Kidney tubule cell (primary cell): ENCODE data around the gene THRB.
"Not testable (repeated sequence)": the region's sequence is repeated elsewhere in the genome, so short reads cannot be mapped to it uniquely, and the experiment has no call there.

Source experiments
- DNase-seq: peaks from one replicate; pipeline ENCODE4 v3.0.0-alpha.2; 2018; ENCODE audit warnings: low spot score

Gene THRB

DNA sequence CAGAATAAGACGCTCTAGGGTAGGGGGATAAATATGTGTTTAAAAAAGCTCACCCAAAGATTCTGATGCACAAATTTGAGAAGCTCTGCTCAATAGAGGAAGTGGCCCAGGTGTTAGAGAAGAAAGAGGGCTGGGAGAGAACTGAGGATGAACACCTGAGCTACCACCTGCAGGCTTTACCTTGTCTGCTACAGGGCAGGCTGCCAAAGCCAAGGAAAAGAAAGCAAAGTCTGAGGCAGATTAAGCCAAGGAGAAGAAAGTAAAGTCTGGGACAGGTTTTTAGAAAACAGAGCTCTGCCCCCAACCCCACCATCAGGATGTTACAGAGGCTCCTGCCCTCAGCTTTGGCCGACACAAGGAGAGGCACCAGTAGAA is 92.9 kb downstream of the THRB start:
- no peak for DNase-seq

DNA sequence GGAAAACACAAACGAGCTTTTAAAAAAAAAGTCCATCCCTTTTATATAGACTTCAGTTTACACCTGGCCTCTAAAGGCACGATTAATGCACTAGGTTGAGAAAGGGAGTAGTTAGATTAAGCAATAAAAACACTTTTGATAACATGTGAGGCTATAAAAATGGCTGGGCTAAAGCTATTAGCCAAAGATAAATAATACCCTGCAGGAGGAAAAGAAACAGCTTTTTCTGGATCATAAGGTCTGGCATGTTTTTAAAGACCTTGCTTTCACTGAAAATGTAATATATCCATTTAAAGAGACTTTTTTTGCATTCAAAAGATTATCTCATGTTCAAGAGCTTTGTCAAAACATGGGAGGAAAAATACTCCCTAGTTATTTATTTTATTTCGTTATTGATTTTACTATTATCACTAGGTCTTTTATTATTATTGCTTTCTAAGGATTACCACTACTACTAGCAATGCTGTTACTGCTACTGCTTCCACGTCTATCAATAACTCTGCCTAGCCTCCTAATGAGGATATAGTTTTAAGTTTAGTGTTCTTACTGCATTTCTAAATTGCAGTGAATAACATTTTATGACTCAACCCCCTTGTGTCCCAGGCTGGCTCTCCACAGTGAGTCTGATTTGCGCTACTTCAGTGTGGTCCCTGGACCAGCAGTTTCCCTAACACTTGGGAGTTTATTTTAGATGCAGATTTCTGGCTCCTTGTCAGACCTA is 93.4 kb downstream of the THRB start:
- peak; percentile 16 for DNase-seq

DNA sequence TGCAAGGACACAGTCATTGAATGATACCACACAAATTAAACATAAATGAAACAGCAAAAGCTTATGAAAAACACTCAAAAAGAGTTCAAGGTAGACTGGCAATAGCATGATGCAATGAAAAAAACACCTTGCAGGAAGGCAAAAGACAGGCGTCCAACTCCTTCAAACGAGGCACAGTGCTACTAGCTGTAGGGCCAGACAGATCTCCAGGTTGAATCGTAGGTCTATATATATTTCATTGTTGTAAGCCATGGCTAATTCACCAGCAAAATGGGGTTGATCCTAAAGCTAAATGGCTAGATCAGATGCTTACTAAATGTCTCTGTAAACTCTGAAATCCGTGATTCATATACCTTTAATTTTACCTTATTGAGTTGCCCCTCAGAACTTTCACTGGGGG is 94.2 kb downstream of the THRB start:
- no peak for DNase-seq

DNA sequence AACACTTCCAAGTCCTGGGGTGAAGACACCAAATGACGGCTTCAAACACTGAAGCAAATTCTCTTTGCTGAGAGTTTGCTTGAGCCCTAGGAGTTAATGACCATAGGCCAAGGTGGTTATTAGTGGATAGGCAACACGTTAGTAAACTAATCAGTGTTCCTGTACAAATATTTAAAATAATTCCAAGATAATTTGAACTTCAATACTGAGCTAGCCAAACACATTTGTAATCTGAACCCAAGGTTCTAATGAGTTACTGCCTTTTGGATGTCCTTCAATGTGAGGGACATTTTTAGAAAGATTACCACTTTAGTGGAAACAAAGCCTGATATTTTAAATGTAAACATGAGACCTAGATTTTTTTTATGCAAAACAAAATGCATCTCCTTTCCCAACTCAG is 94.6 kb downstream of the THRB start:
- DNase-seq: no peak

DNA sequence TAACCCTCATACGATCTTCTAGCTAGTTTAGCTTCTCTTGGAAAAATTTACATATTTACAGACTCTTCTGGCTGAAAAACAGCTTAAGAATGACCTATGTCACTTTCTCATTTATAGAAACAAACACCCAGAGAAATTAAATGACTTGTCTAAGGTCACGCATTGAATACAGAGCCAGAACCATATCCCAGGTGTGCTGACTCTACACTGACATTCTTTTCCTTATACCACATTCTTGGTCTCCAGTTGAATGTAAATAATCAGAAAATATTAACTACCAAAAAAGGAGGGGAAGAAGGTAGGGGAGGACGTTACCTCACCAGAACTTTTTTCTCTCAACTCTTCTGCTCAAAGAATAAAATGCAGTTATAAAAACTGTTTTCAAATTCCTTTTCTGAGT is 95.0 kb downstream of the THRB start:
- peak; percentile 35 for DNase-seq

DNA sequence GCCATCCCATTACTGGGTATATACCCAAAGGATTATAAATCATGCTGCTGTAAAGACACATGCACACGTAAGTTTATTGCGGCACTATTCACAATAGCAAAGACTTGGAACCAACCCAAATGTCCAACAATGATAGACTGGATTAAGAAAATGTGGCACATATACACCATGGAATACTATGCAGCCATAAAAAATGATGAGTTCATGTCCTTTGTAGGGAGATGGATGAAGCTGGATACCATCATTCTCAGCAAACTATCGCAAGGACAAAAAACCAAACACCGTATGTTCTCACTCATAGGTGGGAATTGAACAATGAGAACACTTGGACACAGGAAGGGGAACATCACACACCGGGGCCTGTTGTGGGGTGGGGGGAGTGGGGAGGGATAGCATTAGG is 95.9 kb downstream of the THRB start:
- DNase-seq: not testable (repeated sequence)

DNA sequence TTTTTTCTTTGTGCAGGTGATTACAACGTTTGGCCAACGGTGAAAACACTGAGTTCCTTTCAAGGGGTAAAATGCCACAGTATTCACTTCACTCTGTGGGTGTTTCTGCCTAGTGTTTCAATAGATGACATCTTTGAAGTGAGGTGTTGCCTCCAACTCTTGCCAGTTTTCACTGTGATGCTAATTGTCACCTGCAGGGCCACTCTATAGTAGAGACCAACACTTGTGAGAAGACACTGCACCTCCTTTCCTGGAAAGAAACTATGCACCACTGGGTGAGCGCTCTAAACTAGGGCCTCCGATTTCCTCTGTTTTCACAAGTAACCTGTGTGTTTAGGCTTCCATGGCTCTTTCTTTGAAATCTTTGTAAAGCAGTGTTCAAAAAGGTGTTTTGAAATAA is 98.3 kb downstream of the THRB start:
- no peak for DNase-seq

DNA sequence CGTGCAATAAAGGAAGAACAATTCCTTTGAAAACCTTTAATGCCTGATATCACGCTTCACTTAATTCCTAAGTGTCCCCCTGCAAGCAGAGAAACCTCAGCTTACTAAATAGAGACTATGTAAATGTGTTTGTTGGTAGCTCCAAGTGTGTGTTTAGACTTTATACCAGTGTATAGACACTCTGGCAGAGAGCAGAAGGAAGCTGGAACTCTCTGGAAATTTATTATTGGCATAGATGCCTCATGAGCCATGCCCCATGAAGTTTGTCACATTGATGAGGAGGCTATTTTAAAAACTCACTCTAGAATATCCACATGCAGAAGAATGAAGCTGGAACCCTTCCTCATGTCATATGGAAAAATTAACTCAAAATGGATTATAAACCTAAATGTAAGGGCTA is 99.9 kb downstream of the THRB start:
- no peak for DNase-seq

DNA sequence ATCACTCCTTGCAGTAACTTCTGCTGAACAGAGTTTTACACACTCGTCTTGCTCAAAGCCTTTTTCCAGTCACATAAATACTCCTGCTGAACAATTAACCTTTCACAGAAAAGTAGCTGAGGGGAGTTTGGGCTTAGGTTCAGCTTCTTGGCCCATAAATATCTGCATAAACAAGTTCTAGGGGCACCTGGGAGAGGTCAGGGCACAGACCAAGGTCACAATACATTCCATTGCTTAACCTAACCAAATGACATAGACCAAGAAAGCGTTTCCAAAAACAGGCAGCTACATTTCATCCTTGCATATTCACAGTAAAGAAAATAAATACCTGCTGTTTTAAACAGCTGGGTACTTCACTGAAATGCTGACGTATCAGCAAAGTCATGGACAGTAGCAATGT is 101.3 kb downstream of the THRB start:
- no peak for DNase-seq

DNA sequence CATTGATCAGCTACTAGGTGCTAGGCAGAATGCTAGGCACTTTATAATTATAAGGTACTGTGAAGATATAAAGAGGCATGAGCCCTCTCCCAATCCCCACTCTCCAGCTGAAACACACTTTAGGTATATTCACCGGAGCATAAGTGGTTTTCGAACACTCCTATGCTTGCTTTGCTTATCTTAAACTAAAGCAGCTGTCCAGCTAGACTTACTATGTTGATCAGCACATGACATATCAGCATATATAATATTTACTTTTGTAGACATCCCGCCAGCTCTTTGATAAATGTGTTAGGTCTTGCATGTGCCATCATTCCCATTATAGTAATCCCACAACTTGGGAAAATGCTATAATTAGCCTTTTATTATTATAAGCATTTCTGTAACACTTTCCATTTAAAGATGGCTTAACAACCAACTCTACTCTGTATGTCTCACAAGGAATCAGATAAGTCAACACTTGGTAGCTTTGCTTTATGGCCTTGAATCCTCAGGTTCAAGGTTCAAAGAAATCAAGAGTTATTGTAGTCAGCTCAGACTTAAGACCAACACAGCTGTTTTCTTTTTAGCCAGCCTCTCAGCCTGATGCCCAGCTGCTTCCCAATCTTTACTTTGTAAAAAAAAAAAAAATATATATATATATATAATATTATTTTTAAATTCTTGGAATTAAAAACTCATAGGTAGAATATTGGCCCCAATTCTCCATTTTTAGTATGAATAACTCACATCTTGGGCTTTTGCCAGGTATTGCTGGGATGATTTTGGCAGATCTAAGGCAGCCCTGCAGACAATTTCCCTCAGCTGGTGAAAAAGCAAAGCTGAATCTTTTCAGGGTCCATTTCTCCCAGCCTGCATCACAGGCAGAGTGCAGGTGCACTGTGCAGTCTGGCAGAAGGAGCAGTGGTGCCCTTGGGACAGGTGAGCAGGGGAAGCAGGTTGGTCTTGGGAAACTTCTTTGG is 104.2 kb downstream of the THRB start:
- DNase-seq: no peak

DNA sequence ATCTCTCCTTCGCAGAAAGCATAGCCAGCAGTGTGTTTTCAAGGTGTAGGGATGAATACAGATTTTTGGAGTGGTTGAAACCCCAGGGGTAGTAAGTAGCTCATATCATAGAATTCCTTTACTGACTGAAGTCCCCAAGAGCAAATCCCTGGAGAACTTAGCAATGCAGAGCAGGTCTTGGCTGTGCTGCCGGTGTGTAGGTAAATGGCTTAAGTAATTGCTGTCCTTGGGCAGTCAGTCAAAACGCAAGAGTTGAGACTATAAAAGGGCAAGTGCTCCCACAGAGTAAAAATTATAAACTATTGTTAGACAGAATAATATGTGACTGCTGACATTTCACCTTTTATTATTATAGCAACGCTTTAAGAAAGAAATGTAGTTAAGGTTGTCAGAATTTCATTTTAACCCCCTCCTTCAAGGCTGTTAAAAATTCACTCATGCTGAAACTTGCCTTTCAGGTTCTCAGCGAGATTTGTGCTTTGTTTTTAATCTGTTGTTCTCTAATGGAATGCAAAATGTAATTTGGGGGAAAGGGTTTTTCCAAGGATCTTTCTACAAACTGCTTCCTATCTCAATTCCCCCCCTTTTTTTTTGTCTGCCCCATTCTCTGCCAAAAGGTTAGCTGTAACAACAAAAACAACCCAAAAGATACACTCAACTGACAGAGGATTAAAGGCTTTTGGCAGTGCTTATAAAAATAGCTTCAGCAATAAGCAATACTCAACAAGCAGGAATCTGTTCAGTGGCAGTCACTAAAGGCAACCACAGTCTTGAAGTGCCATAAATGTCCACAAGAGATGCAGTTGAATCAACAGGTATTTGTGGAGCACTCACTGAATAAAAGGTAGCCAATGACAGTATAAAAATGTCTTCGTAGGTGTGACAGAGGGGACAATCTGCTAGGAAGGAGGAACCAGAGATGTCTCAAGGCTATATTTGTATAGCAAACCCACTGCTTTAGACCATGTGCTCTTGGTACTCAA is 105.3 kb downstream of the THRB start:
- peak; percentile 62 for DNase-seq

DNA sequence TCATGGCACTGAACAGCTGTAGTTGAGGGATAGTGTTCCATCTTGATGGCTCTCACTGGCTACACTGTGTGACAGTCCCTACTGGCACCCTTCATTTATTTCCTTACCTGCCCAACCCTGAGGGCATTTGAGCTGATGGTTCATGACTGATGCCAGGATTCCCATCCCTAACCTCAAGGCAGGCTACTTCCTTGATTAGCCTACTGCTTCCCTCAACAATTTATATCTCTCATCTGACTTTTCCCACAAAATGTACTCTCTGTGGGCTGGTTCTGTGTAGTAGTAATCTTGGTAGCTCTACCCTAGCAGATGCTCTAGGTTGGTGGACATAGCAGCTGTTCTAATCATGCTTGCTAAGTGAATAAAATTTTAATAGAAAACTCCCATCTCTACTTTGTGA is 106.0 kb downstream of the THRB start:
- peak; percentile 63 for DNase-seq

DNA sequence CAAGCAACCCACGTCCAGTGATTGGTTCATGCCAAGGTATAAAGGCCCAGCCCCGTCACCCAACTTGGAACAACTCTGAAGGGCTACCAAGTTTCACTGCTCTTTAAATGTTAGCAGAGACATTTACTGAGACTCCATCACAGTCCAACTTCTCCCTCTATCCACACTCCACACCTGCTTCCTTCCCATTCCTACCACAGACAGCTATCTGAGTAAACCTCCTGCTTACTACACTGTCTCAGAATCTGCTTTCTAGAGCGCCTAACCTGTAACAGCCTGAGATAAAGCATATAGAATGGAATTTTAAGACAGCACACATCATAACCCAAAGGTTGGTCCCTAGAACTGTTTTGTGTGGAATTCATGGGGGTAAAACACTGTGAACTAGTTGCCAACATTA is 106.5 kb downstream of the THRB start:
- DNase-seq: no peak

DNA sequence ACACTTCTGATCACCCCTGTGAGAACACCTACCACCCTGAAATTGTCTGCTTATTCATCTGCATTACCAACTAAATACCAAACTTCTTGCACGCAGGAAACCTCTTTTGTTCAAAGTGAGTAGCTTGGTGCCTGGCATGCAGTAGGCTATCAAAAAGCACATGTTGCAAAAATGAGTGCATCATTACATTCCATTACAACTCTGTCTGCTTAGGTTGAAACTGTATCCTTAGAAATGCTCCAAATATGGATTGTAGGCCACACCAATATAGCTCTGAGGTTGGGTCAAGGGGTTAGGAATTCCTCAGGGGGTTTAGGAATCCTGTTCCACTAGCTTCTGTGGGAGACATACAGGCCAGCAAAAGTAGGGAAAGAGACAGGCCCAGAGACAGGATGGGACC is 107.2 kb downstream of the THRB start:
- peak; percentile 78 for DNase-seq

DNA sequence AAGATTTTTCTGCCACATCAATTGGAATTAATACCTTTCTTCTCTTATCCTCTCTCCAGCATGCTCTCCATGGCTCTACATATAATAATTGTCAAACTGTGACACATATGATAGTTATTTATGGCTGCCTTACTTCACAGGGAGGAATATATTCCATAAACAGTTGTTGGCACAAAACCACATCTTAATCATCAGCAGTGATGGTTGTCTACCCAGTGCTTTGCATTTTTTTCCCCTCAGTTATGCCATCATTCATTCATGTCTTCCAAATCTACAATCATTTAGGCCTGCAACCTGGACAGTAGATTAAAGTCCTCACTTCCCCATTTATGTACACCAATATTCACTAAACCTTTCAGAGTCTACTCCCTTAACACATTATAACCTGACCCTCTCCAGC is 107.7 kb downstream of the THRB start:
- DNase-seq: peak; percentile 83

DNA sequence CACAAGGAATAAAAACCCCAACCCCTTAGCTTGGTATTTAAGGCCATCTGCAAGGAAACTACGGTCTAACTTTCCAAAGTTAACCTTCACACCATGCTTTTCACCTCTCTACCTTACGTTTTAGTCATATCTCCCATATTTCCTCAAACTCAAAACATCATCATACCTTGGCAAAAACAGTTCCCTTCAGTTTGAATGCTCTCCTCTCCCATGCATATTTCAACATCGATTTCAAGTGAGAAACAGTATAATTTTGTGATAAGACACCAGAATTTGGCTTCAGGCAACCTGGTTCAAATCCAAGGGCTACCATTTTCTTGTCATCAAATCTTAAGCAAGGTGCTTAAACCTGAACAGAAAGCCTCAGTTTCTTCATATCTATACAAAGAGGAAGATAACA is 108.2 kb downstream of the THRB start:
- no peak for DNase-seq

DNA sequence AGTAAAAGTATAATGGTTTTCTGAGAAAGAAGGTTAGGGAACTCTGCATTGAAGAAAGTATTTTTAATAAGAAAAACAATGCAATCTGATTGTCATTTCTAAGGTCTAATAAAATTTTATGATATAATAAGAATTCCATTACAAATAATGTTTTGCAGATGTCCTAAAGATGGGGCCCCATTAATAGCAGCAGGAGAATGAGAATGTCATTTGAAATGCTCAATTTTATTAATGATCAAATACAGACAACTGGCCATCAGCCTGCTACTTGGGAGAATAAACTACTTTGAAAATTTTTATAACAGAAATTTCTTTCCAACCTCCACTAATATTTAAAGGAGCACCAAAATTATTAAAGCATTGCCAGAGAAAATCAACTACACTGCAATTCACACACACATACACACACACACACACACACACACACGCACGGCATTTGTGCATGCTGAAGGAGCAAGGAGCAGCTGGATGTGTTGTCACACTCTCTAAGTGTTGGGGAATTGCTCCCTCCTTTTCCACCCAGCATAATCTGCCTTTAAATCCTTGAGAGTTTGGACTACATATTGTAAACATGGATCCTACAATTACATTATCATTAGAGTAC is 109.5 kb downstream of the THRB start:
- no peak for DNase-seq

DNA sequence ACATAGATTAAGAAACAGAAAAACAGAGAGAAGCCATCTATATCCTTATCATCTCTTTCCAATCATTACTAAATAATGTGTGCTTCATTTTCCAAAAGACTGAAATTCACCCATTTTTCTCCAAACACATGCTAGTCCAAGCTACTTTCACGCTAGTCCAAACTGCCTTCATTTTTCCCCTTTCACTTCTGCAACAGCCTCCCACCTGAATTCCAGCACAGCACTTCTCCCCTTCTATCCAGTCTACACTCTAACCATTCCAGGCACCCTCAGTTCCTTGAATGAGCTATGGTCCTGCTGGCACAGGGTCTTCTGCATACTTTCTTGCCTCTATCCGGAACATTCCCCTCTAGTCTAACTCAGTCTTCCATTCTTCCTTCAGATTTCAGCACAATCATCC is 112.0 kb downstream of the THRB start:
- no peak for DNase-seq

DNA sequence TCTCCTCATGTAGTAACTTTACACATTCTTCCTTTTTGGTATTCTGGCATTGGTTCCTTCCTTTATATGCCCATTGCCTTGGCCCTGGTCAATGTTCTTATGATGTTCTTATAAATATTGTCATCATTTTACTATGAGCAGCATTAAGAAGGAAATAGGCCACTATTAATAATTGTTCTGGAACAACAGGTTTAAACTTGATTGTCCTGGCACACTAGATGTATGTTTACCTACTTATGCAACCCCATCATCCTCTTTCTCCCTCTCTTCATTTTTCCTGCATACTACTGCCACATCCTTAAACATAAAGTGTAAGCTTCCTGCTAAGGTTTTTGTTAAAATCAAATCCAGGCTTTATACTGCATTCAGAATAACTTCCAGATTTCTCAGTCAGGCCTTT is 114.7 kb downstream of the THRB start:
- DNase-seq: no peak

DNA sequence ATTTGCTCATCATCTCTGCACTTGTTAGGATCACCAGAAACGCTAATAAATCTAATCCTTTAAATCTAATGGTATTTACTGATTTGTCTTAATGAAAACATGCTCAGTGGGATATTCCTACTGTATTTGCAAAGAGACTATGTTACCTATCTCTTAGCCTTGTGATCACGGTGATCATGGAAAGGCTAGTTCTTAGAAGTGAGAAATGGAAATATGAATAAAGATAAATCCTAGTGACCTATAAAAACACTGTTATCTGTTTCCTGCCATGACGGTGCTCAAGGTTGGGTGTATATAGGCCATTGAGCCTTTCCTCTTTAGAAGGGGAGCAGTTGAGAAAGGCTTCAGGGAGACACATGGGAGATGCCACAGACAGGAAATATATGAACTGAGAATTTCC is 116.3 kb downstream of the THRB start:
- no peak for DNase-seq

DNA sequence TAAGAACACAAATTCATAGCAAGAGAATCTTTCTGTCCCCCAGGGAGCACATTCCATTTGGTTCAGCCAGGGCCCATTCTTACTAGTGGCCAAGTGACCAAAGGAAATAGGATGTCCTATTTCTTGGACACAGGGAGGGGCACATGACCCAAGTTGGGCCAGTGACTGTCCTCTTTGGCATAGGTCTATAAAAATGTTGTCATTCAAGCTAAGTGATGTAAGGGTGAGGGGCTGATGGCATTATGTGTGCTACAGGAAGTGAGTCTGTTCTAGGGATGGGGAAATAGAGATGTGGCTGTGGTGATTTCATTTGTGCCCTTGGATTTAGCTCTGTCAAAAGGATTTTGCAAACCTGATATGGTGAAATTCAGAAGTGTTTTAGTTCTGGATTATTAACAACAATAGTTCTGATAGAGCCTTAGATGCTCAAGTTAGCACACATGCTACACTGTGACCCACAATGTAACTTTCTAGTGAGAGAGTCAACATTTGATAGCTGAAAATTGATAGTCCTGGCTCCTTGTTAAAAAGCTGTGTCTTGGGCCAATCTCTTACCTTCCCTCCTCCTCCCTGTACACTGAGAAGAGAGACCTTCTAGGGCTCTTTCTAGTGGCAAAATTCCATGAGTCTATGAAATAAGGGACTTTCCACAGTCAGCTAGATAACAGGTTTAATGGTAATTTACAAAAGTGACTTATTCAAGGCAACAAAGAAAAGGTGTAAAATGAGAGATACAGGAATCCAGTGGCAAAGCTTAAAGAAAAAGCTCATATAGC is 117.2 kb downstream of the THRB start:
- DNase-seq: peak; percentile 58
